Smooth muscle cell (in vitro differentiated cells): Measurements from ENCODE around the gene CNN3. TPM values are rescaled to one million over a fixed set of nuclear protein-coding genes. Genes with fewer than 3 reads are reported as not detected.

ENCODE experiments used
- DNase-seq: peaks from one replicate; lab custom pipeline; 2025; ENCODE audit not compliant: unreplicated experiment; lab: John Stamatoyannopoulos, UW
- H2AFZ ChIP-seq: fragments of 200-600 bp; sonication (generic); 2 replicates; pipeline ENCODE4 v1.6.0; 2016; ENCODE audit warnings: antibody characterized with exemption, low read depth, mild to moderate bottlenecking
- H3F3A ChIP-seq: fragments of 200-600 bp; sonication (generic); 2 replicates; pipeline ENCODE4 v1.6.0; 2017; ENCODE audit warnings: antibody characterized with exemption, low read depth
- H3K27ac ChIP-seq: fragments of 200-600 bp; sonication (generic); 2 replicates; pipeline ENCODE4 v1.5.1; 2016; ENCODE audit warnings: low read depth, mild to moderate bottlenecking
- H3K27me3 ChIP-seq: fragments of 200-600 bp; sonication (generic); 2 replicates; pipeline ENCODE4 v1.6.1; 2016; ENCODE audit warnings: low read depth, mild to moderate bottlenecking
- H3K36me3 ChIP-seq: fragments of 200-600 bp; sonication (generic); 2 replicates; pipeline ENCODE4 v1.5.1; 2016; ENCODE audit warnings: low read depth
- H3K4me1 ChIP-seq: fragments of 200-600 bp; sonication (generic); 2 replicates; pipeline ENCODE4 v1.5.1; 2016; ENCODE audit warnings: low read depth
- H3K4me2 ChIP-seq: fragments of 200-600 bp; sonication (generic); 2 replicates; pipeline ENCODE4 v1.6.0; 2016; ENCODE audit warnings: mild to moderate bottlenecking
- H3K4me3 ChIP-seq: fragments of 200-600 bp; sonication (generic); 2 replicates; pipeline ENCODE4 v1.5.1; 2016; ENCODE audit warnings: mild to moderate bottlenecking
- H3K79me2 ChIP-seq: fragments of 200-600 bp; sonication (generic); 2 replicates; pipeline ENCODE4 v1.6.0; 2016; ENCODE audit warnings: low read depth, mild to moderate bottlenecking
- H3K9ac ChIP-seq: fragments of 200-600 bp; sonication (generic); 2 replicates; pipeline ENCODE4 v1.6.0; 2016; ENCODE audit warnings: low read depth
- H3K9me3 ChIP-seq: fragments of 200-600 bp; sonication (generic); replicated peaks from 2 replicates; pipeline ENCODE4 v1.5.1; 2016; ENCODE audit warnings: low read depth
- H4K20me1 ChIP-seq: fragments of 200-600 bp; sonication (generic); 2 replicates; pipeline ENCODE4 v1.6.0; 2016; ENCODE audit warnings: low read depth
- WGBS: methylation state at CpG from one replicate; pipeline ENCODE4 v1.1.7; 2016; ENCODE audit warnings: low lambda C conversion rate; 5-methylcytosine and 5-hydroxymethylcytosine counted together
- polyA plus RNA-seq: library from polyadenylated mRNA; unstranded; fragments of >200 nt; fragmentation: Nextera tagmentation; extraction: Ambion mirVana; gene quantifications from 2 replicates; pipeline ENCODE4 v1.2.1, GENCODE V29; 2016
- total RNA-seq: library from RNA; depleted of rRNA; stranded (reverse); fragments of >200 nt; gene quantifications from 2 replicates; pipeline ENCODE4 v1.2.3, GENCODE V29; 2014
- TF ChIP-seq, protein P1 (sequence below): fragments of 200-600 bp; sonication (generic); IDR thresholded peaks from 2 replicates; pipeline ENCODE4 v1.5.1; 2017; ENCODE audit warnings: borderline replicate concordance, mild to moderate bottlenecking, antibody characterized with exemption; ENCODE audit not compliant: insufficient read depth, poor library complexity, severe bottlenecking

Gene CNN3
- total and polyA plus RNA-seq, 2 experiments from 2014 or later: 467 to 633 TPM

- Histone ChIP-seq H3K27ac (peak overlapping the region; percentile 67), H3K4me3 (no peak overlapping the region), H3K4me2 (peak overlapping the region; percentile 20), H3K9me3 (no peaks in the 10 kb centered on the region), H3K27me3 (no peaks in the 10 kb centered on the region), H3K79me2 (peaks cover 53% of the 10 kb centered on the region), H3F3A (peaks cover 38% of the 10 kb centered on the region), H4K20me1 (peaks cover 89% of the 10 kb centered on the region), H3K36me3 (peaks cover 46% of the 10 kb centered on the region), H2AFZ (no peak overlapping the region), H3K9ac (no peak overlapping the region), H3K4me1 (peaks cover 6% of the 10 kb centered on the region)
- WGBS: 81% methylated on average over 7 of the region's 7 CpGs
- no peak for DNase-seq
- TF ChIP-seq, protein P1, sequence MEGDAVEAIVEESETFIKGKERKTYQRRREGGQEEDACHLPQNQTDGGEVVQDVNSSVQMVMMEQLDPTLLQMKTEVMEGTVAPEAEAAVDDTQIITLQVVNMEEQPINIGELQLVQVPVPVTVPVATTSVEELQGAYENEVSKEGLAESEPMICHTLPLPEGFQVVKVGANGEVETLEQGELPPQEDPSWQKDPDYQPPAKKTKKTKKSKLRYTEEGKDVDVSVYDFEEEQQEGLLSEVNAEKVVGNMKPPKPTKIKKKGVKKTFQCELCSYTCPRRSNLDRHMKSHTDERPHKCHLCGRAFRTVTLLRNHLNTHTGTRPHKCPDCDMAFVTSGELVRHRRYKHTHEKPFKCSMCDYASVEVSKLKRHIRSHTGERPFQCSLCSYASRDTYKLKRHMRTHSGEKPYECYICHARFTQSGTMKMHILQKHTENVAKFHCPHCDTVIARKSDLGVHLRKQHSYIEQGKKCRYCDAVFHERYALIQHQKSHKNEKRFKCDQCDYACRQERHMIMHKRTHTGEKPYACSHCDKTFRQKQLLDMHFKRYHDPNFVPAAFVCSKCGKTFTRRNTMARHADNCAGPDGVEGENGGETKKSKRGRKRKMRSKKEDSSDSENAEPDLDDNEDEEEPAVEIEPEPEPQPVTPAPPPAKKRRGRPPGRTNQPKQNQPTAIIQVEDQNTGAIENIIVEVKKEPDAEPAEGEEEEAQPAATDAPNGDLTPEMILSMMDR: no peak
These were observed 28.2 kb downstream of the CNN3 start for GRCh38 chr1:94898491-94899385.

GRCh38 chr1:94895518-94895917, 31.4 kb downstream of the CNN3 start:
- Histone ChIP-seq H3K79me2 (peaks cover 24% of the 10 kb centered on the region), H4K20me1 (peaks cover 66% of the 10 kb centered on the region), H3K27me3 (no peaks in the 10 kb centered on the region), H3K27ac (no peak overlapping the region), H3K9ac (no peak overlapping the region), H3F3A (peaks cover 34% of the 10 kb centered on the region), H3K36me3 (peaks cover 36% of the 10 kb centered on the region), H3K9me3 (no peaks in the 10 kb centered on the region), H2AFZ (no peak overlapping the region), H3K4me3 (no peak overlapping the region), H3K4me1 (peaks cover 6% of the 10 kb centered on the region), H3K4me2 (no peak overlapping the region)
- TF ChIP-seq, protein P1: no peak
- 97% methylated on average over 1 of the region's 1 CpG for WGBS
- no peak for DNase-seq

- Histone ChIP-seq H3K4me3 (no peak overlapping the region), H3K9ac (no peak overlapping the region), H3K27ac (peak overlapping the region; percentile 16), H3K4me1 (peaks cover 6% of the 10 kb centered on the region), H3K4me2 (no peak overlapping the region), H3F3A (peaks cover 37% of the 10 kb centered on the region), H4K20me1 (peaks cover 57% of the 10 kb centered on the region), H3K9me3 (no peaks in the 10 kb centered on the region), H3K79me2 (peaks cover 15% of the 10 kb centered on the region), H2AFZ (no peak overlapping the region), H3K36me3 (peaks cover 32% of the 10 kb centered on the region), H3K27me3 (no peaks in the 10 kb centered on the region)
- WGBS: 78% methylated on average over 4 of the region's 4 CpGs
- DNase-seq: no peak
- TF ChIP-seq, protein P1: no peak
These were observed 32.3 kb downstream of the CNN3 start for GRCh38 chr1:94894630-94895029.
